HK-2 (cell line): Measurements from ENCODE around the gene TYW5.
"Not testable (repeated sequence)": the region's sequence is repeated elsewhere in the genome, so short reads cannot be mapped to it uniquely, and the experiment has no call there.

Source experiments
- DNase-seq: peaks from one replicate; pipeline ENCODE4 v3.0.0-alpha.2; 2018; ENCODE audit not compliant: unreplicated experiment

Gene TYW5

DNA sequence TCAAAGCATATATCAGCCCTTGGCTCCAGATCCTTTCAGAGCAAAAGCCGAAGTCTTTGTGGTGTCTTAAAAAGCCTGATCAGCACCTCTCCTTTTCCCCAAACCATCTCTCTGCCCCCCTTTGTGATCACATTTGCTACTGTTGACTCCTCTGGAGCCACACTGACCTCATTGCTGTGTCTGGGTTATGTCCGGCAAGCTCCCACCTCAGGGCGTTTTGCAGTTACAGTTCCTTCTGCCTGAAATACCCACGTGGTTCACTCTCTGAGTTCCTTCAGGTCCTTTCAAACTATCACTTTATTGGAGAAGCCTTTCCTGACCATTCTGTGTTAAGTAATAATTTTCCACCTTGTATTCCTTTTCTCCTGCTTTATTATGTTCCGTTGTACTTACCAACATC is 32.4 kb downstream of the TYW5 start:
- DNase-seq, result no peak

DNA sequence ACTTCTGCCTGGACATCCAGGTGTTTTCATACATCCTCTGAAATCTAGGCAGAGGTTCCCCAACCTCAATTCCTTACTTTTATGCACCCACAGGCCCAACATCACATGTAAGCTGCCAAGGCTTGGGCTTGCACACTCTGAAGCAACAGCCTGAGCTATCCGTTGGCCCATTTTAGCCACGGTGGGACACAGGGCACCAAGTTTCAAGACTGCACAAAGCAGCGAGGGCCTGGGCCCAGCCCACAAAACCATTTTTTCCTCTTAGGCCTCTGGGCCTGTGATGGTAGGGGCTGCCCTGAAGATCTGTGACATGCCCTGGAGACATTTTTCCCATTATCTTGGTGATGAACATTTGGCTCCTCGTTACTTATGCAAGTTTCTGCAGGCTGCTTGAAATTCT is 38.3 kb downstream of the TYW5 start:
- no peak for DNase-seq

DNA sequence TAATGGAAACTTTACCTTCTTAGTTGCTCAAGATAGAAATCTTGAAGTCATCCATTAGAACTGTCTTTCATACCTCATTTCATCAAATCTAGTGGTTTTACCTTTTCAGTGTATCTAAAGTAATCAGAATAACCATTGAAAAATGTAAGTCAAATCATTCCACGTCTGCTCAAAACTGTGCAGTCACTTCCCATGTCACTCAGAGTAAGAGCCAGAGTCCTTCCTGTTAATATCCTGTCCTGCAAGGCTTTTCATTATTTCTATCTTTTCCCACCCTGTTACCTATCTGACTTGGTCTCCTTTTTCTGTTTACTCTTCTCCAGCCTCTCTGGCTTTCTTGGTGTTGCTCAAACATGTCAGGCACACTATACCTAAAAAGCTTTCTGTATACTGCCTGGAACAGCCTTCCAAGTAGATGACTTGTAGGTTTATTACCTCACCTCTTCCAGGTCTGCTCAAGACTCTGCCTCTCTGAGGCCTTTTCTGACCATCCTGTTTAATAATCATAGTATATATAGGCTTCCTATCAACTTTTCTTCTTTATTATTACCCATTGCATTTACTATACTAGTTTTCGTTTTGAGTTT is 40.8 kb downstream of the TYW5 start:
- no peak for DNase-seq

DNA sequence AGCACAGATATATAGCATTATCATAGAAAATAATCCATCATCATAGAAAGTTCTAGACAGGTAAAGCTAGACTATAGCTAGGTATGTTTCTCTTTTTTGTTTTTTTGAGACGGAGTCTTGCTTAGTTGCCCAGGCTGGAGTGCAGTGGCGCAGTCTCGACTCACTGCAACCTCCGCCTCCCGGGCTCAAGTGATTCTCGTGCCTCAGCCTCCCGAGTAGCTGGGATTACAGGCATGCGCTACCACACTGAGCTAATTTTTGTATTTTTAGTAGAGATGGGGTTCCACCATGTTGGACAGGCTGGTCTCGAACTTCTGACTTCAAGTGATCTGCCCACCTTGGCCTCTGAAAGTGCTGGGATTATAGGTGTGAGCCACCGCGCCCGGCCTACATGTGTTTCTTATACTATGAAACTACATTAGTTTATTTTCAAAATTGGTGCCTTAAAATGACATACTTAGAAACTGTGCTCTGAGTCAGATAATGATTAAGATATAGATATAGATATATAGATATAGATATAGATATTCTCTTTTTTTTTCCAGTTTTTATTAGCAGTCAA is 42.7 kb downstream of the TYW5 start:
- not testable (repeated sequence) for DNase-seq

DNA sequence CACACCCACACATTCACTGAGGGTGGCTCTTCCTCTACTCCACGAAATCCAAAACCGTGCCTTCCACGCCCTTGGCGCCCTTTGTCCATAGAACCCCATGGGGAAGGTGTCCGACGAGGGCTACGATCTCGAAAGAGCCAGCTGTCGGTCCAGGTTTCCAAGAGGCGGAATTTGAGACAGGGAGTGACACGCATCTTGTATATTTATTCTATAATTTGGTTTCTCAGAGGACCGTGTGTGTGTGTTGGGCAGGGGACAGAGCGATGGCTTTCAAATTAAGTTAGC is 43.5 kb downstream of the TYW5 start:
- no peak for DNase-seq

DNA sequence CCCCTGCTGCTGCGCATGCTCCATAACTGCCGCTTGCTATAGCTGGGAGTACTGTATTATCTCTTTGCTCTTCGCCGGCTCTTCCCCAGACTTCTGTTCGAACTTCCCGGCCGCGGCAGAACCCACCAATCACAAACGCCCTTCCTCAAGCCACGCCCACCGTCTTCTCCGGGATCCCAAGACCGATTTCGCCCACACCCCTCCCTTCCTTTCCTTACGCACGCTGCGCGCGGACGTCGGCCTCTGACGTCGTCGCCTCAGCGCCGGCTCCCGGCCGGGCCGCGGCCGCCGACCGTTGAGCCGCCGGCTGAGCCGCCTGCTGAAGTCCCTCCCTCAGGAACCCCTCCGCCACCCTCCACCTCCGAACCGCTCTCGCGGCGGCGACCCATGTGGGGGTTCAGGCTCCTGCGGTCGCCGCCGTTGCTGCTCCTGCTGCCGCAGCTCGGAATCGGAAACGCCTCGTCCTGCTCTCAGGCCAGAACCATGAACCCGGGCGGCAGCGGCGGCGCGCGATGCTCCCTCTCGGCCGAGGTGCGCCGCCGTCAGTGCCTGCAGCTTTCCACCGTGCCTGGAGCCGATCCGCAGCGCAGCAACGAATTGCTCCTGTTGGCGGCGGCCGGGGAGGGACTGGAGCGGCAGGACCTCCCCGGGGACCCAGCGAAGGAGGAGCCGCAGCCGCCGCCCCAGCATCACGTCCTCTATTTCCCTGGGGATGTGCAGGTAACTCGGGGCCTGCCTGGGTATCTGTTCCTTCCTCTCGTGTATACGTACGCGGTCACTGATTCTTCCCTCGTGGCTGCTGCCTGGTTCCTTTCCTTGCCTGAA is 44.0 kb downstream of the TYW5 start, which contains the start of gene C2orf69:
Gene C2orf69, plus strand, starts transcription at position 242 of the 825 bp plus-strand sequence. Its CDS starts 146 bp downstream, at position 388.
- peak; percentile 99 for DNase-seq

DNA sequence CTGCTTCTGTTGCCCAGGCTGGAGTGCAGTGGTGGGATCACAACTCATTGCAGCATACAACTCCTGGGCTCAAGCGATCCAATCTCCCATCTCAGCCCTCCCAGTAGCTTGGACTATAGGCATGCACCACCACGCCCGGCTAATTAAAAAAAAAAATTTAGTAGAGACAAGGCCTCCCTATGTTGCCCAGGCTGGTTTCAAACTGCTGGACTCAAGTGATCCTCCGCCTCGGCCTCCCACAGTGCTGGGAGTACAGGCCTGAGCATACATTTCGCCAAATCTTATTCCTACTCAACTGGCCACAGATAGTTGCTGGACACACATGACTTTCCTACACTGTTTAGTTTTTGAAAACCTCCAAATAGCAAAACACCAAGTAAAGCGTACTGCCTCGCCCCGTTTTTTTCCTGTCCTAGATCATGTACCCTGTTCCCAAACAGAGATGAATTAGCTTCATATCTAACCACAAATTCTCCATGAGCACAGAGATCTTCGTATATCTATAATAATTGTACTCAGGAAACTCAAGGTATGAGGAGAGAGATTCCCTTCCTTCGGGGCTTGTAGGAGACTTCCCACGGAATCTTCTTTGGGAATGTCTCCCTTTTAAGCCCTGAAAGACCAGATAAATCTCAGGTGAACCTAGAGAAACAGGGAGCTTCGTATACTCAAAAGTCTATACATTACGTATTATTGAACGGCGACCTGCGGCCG is 44.8 kb downstream of the TYW5 start:
- no peak for DNase-seq

DNA sequence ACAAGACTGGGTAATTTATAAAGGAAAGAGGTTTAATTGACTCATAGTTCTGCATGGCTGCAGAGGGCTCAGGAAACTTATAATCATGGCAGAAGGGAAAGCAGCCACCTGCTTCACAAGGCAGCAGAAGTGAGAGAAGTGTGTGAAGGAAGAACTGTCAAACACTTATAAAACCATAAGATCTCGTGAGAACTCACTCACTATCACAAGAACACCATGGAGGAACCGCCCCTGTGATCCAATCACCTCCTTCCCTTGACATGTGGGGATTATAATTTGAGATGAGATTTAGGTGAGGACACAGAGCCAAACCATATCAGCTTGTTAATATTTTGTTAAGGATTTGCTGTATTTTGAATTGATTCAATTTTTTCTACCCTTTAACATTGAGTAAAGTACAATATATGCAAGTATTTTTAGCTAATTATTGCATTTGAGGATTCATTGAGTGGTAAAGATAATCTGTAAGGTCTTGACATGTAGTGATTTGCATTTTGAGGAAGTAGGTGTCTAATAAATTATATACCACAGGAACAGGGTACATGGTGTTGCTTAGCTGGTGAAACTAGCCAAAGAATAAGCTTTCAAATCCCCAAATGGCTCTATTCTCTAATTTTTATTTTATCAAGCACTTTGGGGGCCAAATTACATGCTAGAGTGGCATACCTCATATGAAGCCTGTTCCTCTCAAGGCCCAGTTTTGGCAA is 48.1 kb downstream of the TYW5 start:
- DNase-seq, result no peak

DNA sequence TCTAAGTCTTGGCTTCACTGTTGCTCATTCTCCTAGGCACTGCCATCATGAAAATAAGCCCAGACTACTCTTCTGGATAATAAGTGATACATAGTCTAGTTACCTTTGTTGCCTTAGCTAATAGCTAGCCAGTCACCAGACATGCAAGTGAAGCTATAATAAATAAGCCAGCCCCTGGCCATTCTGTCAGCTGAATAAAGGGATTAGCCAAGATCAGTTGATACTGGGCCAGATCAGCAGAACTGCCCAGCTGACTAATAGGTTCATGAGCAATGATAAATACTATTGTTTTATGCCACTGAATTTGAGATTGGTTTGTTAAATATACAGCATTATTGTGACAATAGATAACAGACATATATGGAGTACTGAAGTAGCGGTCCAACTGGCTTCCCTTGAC is 52.2 kb downstream of the TYW5 start:
- no peak for DNase-seq

DNA sequence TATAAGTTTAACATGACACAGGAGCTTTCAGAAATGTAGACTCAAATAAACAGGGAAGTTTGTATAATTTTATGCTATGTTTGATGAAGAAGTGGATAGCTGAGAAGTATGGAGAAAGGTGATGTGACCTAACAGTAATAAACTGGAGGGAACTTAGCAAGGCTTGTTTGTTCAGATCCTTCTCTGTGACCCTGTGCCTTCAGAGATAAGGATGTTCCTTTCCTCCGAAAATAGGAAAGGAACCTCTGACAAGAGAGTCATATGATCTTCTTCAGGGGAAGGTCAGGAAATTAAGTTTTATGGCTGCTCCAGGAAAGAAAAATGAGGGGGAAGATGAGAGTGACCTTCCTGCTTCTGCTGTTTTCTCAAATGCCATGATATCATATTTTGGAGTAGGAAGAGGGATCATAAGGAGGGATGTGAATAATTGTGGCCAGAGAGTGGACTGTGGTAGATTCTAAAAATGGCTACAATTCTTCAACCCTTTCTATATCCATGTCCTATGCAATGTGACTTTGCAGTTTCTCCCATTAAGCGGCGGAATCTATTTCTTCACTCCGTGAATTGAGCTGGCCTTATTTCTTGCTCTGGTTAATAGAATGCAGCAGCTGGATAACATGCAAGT is 52.7 kb downstream of the TYW5 start:
- no peak for DNase-seq

DNA sequence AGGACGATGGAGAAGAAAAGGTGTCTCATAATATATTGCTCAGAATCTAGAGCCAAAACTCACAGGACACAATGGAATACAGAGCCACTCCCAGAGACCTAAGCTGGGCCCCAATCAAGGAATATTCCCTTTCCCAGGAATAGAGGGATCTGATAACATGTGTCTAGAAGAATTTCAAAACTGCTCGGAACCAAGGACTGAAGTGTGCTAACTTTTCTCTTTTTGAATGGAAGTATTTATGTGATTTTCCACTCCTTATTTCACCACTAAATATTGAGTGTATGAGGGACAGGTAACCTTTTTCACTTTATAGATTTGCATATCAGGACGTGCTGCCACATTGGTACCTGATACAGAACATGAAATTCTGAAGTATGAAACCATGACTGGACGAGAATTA is 53.3 kb downstream of the TYW5 start:
- no peak for DNase-seq

DNA sequence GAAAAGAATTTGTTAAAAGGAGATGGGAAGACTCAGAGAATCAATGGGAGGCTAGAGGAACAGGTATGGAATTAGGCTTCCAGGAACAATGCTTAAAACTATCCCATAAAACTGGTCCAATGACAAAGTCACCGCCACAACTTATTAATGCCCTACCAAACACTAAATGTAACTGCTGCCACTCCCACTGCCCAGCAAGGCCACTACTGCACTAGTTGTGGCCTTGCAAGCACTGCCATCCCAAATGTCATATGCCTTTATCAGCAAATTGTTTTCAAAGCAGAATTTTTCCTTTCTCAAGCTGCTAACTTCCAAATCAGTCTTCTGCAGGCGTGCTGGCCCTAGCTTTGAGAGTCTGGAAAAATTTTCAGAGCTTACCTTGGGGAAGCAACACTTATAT is 58.7 kb downstream of the TYW5 start:
- DNase-seq, result no peak

DNA sequence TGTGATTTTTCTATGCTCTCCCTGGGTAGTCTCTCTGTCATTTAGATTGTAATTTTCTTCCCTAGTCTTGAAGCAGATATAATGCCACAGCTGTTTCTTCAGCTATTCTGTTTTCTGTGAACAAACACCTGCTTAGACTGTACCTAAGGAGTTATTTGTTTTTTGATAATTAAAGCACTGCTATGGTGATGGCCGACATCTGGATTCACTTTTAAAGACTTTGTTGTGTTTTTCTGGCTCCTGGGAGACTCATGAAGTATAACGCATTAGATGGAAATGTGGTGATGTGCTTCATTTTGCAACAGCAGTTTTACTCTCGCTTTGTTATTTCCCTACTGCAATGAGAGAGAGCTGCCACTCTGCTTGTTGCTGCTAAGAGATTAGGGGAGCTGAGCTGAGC is 59.9 kb downstream of the TYW5 start:
- no peak for DNase-seq

DNA sequence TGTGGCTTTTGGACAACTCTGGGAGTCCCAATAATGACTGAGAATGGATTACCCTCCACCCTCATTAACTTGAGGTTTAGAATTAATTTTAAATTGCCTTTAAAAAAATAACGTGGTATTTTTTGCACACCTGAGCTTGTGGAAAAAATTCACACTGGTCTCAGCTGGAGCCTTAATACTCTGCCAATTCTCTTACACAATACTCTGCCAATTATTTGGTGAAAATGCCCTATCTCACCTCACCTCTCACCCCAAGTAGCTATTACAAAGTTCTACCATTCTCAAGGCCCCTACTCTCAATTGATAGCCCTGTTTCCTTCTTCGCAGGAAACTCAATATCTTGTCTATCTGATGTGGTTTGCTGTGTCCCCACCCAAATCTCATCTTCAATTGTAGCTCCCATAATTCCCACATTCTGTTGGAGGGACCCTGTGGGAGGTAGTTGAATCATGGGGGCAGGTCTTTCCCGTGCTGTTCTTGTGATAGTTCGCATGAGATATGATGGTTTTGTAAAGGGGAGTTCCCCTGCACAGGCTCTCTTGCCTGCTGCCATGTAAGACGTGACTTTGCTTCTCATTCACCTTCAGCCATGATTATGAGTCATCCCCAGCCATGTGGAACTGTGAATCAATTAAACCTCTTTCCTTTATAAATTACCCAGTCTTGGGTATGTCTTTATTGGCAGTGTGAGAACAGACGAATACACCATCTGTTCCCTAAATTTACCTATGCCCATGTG is 71.6 kb downstream of the TYW5 start:
- DNase-seq, result no peak

DNA sequence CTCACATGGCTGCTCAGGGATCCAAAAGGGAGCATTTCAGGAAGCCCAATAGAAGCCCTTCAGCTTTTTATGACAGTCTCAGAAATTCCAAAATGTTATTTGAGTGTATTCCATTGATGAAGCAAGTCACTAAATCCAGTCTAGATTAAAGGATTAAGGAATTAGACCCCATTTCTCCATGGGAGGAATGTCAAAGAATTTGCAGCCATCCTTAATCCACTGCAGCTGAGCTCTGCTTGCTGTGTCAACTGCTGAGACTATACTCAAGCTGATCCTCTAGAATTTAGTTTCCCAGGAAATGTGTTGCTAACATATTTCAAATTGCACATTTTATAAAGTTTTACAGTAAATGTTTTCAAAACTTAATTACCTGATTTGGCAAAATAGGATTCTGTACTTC is 72.6 kb downstream of the TYW5 start:
- DNase-seq, result no peak
